GM23338 (cell line): Measurements from ENCODE around the gene LSM14B. TPM values are rescaled to one million over a fixed set of nuclear protein-coding genes. Genes with fewer than 3 reads are reported as not detected.

ENCODE experiments used
- ATAC-seq: fragments of 200-7000 bp; cut with Tn5 transposase; 3 replicates; pipeline ENCODE4 v1.9.1; 2020
- DNase-seq: peaks from one replicate; pipeline ENCODE4 v3.0.0-alpha.2; 2015; ENCODE audit warnings: low spot score
- H2AFZ ChIP-seq: fragments of 200-600 bp; sonication (generic); 2 replicates; pipeline ENCODE4 v1.8.0; 2016; ENCODE audit warnings: antibody characterized with exemption, mild to moderate bottlenecking, moderate library complexity
- H3F3A ChIP-seq: fragments of 200-600 bp; sonication (generic); replicated peaks from 2 replicates; pipeline ENCODE4 v1.8.0; 2017; ENCODE audit warnings: antibody characterized with exemption, mixed run types, low read depth
- H3K27ac ChIP-seq: fragments of 200-600 bp; sonication (generic); 2 replicates; pipeline ENCODE4 v1.6.1; 2016; ENCODE audit warnings: low read depth
- H3K27me3 ChIP-seq: fragments of 200-600 bp; sonication (generic); 2 replicates; pipeline ENCODE4 v1.8.0; 2016; ENCODE audit warnings: mild to moderate bottlenecking, mixed run types, moderate library complexity; ENCODE audit not compliant: insufficient read depth
- H3K36me3 ChIP-seq: fragments of 200-600 bp; sonication (generic); 2 replicates; pipeline ENCODE4 v1.8.0; 2016; ENCODE audit warnings: mild to moderate bottlenecking; ENCODE audit not compliant: insufficient read depth
- H3K4me1 ChIP-seq: fragments of 200-600 bp; sonication (generic); 2 replicates; pipeline ENCODE4 v1.8.0; 2016; ENCODE audit warnings: mild to moderate bottlenecking, moderate library complexity; ENCODE audit not compliant: insufficient read depth
- H3K4me2 ChIP-seq: fragments of 200-600 bp; sonication (generic); 2 replicates; pipeline ENCODE4 v1.7.1; 2017; ENCODE audit warnings: mixed run types
- H3K4me3 ChIP-seq: fragments of 200-600 bp; sonication (generic); 2 replicates; pipeline ENCODE4 v1.6.1; 2016; ENCODE audit warnings: mixed run types
- H3K79me2 ChIP-seq: fragments of 200-600 bp; sonication (generic); replicated peaks from 2 replicates; pipeline ENCODE4 v1.8.0; 2017; ENCODE audit warnings: mild to moderate bottlenecking; ENCODE audit not compliant: insufficient read depth
- H3K9me2 ChIP-seq: fragments of 200-600 bp; sonication (generic); 2 replicates; pipeline ENCODE4 v1.8.0; 2017; ENCODE audit not compliant: insufficient read depth
- H4K20me1 ChIP-seq: fragments of 200-600 bp; sonication (generic); replicated peaks from 2 replicates; pipeline ENCODE4 v1.8.0; 2017; ENCODE audit warnings: mild to moderate bottlenecking; ENCODE audit not compliant: insufficient read depth
- H3K27ac Mint-ChIP-seq: 2 replicates; pipeline ENCODE4 v1.8.0; 2020; ENCODE audit warnings: inconsistent platforms, mild to moderate bottlenecking, moderate library complexity, mixed read lengths
- H3K27me3 Mint-ChIP-seq: 3 replicates; pipeline ENCODE4 v1.8.0; 2022; ENCODE audit warnings: low read depth, mild to moderate bottlenecking, moderate library complexity, mixed read lengths, inconsistent platforms; ENCODE audit not compliant: insufficient read depth, poor library complexity
- H3K36me3 Mint-ChIP-seq: 3 replicates; pipeline ENCODE4 v1.8.0; 2021; ENCODE audit warnings: low read depth, mild to moderate bottlenecking, inconsistent platforms, moderate library complexity, mixed read lengths
- H3K4me1 Mint-ChIP-seq: 3 replicates; pipeline ENCODE4 v1.8.0; 2020; ENCODE audit warnings: mild to moderate bottlenecking, inconsistent platforms, mixed read lengths
- H3K4me3 Mint-ChIP-seq: 3 replicates; pipeline ENCODE4 v1.8.0; 2021; ENCODE audit warnings: moderate library complexity, mild to moderate bottlenecking, inconsistent platforms, mixed read lengths
- H3K9me3 Mint-ChIP-seq: 3 replicates; pipeline ENCODE4 v1.8.0; 2020; ENCODE audit warnings: moderate library complexity, mild to moderate bottlenecking, inconsistent platforms, mixed read lengths
- CREB1 ChIP-seq: fragments of 250-450 bp; sonication (Bioruptor Pico); IDR thresholded peaks from 2 replicates; pipeline ENCODE4 v1.5.0; 2020; ENCODE audit warnings: low read depth, mild to moderate bottlenecking, moderate library complexity
- EZH2 ChIP-seq: fragments of 200-600 bp; sonication (generic); IDR thresholded peaks from one replicate; pipeline ENCODE4 v1.8.0; 2017; ENCODE audit warnings: antibody characterized with exemption, mild to moderate bottlenecking, low read depth; ENCODE audit not compliant: unreplicated experiment
- JUNB ChIP-seq: IDR thresholded peaks from one replicate; pipeline ENCODE4 v1.6.1; 2016; ENCODE audit warnings: antibody characterized with exemption; ENCODE audit not compliant: unreplicated experiment
- NANOG ChIP-seq: IDR thresholded peaks from 2 replicates; pipeline ENCODE4 v1.6.1; 2016; ENCODE audit warnings: antibody characterized with exemption, borderline replicate concordance
- POLR2AphosphoS5 ChIP-seq: IDR thresholded peaks from 2 replicates; pipeline ENCODE4 v1.6.1; 2016; ENCODE audit warnings: antibody characterized with exemption, low read depth
- STAT1 ChIP-seq: IDR thresholded peaks from one replicate; pipeline ENCODE4 v1.6.1; 2016; ENCODE audit warnings: antibody characterized with exemption; ENCODE audit not compliant: unreplicated experiment
- ZNF114 ChIP-seq: fragments of 250-450 bp; sonication (Bioruptor Pico); IDR thresholded peaks from 2 replicates; pipeline ENCODE4 v1.5.0; 2020; ENCODE audit warnings: mild to moderate bottlenecking, moderate library complexity
- ZNF331 ChIP-seq: fragments of 250-450 bp; sonication (Bioruptor Pico); IDR thresholded peaks from 2 replicates; pipeline ENCODE4 v1.5.0; 2020; ENCODE audit warnings: low read depth, mild to moderate bottlenecking, moderate library complexity
- ZNF462 ChIP-seq: fragments of 250-450 bp; sonication (Bioruptor Pico); IDR thresholded peaks from 2 replicates; pipeline ENCODE4 v1.5.0; 2020; ENCODE audit warnings: mild to moderate bottlenecking, moderate library complexity
- polyA plus RNA-seq: library from polyadenylated mRNA; unstranded; fragments of >200 nt; fragmentation: Nextera tagmentation; extraction: Ambion mirVana; gene quantifications from 2 replicates; pipeline ENCODE4 v1.2.1, GENCODE V29; 2016
- total RNA-seq: library from RNA; depleted of rRNA; stranded (reverse); fragments of >200 nt; shearing (Covaris generic); gene quantifications from 2 replicates; pipeline ENCODE4 v1.2.3, GENCODE V29; 2014

LSM14B gene
- total and polyA plus RNA-seq, 2 experiments from 2014 or later, result 9.6 to 55.7 TPM

DNA sequence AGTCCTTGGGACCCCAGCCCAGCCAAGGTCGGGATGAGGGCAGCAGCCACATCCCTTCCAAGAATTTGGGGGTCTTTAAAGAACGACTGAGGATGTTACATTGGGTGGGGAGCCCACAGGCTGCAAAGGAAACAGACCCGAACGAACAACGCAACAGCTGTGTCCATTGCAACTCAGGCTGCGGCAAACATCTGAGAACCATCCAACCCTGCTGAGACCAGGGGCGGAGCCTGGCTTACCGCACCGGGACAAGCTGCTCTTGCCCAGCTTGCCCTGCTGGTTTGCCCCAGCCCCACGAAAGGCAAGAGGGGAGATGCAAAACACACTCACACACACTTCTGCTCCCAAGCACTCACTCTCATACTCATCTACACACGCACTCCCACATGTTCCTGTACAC is 35.0 kb upstream of the LSM14B start (continued):
- no peak for TF ChIP-seq ZNF462 (CRISPR knock-in tag)
- TF ChIP-seq EZH2, result no peak
- no peak for TF ChIP-seq ZNF114 (CRISPR knock-in tag)
- TF ChIP-seq ZNF331, result no peak
- TF ChIP-seq CREB1 (CRISPR knock-in tag), result no peak

DNA sequence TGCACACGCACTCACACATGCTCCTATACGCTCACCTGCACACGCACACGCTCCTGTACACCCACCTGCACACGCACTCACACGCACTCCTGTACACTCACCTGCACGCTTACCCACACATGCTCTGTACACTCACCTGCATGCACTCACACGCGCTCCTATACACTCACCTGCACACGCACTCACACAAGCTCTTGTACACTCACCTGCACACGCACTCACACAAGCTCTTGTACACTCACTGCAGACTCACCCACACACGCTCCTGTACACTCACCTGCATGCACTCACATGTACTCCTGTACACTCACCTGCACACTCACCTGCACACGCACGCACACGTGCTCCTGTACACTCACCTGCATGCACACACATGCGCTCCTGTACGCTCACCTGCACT is 34.6 kb upstream of the LSM14B start:
- no peaks in the 10 kb centered on the region for H3F3A ChIP-seq
- no peaks in the 10 kb centered on the region for H3K79me2 ChIP-seq
- no peak overlapping the region for H3K27ac ChIP-seq
- no peak overlapping the region for H3K4me3 ChIP-seq
- H2AFZ ChIP-seq, result no peak overlapping the region
- no peak for ATAC-seq
- no peaks in the 10 kb centered on the region for H3K9me3 Mint-ChIP-seq
- no peaks in the 10 kb centered on the region for H3K36me3 ChIP-seq
- H3K4me1 Mint-ChIP-seq, result no peaks in the 10 kb centered on the region
- no peaks in the 10 kb centered on the region; the same call in 2 of the 3 replicates for H3K36me3 Mint-ChIP-seq
- no peak overlapping the region for H3K27ac Mint-ChIP-seq
- no peak overlapping the region for H3K4me2 ChIP-seq
- no peaks in the 10 kb centered on the region for H3K4me1 ChIP-seq
- no peaks in the 10 kb centered on the region for H3K9me2 ChIP-seq
- TF ChIP-seq POLR2AphosphoS5, result no peak
- TF ChIP-seq NANOG, result no peak
- no peak for TF ChIP-seq JUNB
- TF ChIP-seq STAT1, result no peak
- TF ChIP-seq ZNF462 (CRISPR knock-in tag), result no peak
- no peak for TF ChIP-seq CREB1 (CRISPR knock-in tag)
- TF ChIP-seq ZNF114 (CRISPR knock-in tag), result no peak
- H3K4me3 Mint-ChIP-seq, result no peak overlapping the region
- H3K27me3 ChIP-seq, result no peaks in the 10 kb centered on the region
- no peak for DNase-seq
- no peaks in the 10 kb centered on the region for H4K20me1 ChIP-seq
- H3K27me3 Mint-ChIP-seq, result peaks cover 5% of the 10 kb centered on the region
